DMS79 (cell line): Measurements from ENCODE around the gene MRGPRD.

Experiments
- DNase-seq: peaks from one replicate; lab custom pipeline; 2025; lab: John Stamatoyannopoulos, UW

MRGPRD gene

DNA sequence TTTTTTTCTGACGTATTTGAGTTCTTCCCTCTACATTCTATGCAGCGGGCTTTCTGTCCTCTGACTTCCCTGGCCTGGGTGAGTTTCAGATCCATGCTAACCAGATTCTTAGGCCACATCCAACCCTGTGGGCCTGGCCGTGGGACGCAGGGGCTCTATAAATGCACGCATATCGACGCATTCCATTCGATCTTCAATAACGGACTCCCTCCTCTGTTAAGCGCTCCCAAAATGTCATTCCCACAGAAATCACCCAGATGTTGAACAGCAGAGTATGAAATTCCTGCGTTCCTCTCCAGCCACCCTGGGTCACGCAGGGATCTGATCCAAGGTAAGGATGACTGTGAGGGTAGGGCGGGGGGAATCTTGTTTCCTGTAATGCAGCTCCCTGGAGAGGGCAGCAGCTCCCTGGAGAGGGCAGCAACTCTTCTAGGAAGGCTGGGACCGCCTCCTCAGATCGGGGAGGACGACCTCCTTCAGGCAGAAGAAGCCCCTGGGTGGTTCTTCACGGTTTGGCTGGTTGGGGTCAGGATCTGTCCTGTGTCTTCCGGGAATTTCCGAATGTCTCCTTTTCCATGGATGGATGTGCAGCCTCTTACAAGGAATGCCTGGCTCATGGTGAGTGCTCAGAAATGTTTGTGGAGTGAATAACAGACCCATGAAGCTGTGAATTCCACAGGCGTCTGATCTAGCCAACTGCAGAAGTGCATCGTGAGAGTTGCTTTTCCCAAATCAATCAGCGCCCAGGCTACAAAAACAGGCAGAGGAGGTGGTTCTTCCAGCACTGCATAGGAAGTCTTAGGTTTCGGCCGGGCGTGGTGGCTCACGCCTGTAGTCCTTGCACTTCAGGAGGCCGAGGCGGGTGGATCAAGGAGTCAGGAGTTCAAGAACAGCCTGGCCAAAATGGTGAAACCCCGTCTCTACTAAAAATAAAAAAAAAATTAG lies 12.2 kb downstream of the MRGPRD start:
- no peak for DNase-seq

DNA sequence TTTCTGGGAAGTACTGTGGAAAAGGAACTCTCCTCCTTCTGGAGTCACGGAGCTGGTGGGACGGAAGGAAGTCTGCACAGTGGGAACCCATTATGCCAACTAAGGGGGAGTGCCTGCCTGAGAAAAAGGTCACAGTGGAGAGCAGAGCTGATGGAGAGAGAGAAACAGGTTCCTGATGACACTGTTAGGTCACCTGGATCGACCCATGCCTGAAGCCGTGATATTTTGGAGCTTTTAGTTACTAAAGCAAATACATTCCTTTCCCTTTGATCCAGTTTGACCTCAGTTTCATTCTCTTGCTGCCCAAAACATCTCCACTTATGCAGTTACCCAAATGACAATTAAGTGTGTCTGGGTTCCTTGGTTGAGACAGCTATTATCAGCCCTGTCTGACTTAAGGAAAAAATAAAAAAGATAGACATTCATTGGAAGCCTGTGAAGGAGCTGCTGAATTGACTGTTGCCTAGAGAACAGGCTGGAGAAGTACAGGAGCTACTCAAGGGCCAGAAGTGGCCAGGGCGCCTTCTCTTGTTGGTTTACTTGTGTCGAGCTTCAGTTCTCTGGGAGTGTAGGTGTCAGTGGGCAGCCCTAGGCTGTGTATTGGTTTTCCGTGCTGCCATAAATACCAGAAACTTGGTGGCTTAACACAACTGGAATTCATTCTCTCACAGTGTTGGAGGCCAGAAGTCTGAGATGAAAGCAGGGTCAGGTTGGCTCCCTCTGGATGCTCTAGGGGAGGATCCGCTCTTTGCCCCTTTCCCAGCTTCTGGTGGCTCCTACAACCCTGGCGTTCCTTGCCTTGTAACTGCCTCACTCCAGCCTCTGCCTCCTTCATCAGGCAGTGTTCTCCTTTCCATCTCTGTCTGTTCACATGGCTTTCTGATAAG lies 13.6 kb downstream of the MRGPRD start:
- DNase-seq: no peak

DNA sequence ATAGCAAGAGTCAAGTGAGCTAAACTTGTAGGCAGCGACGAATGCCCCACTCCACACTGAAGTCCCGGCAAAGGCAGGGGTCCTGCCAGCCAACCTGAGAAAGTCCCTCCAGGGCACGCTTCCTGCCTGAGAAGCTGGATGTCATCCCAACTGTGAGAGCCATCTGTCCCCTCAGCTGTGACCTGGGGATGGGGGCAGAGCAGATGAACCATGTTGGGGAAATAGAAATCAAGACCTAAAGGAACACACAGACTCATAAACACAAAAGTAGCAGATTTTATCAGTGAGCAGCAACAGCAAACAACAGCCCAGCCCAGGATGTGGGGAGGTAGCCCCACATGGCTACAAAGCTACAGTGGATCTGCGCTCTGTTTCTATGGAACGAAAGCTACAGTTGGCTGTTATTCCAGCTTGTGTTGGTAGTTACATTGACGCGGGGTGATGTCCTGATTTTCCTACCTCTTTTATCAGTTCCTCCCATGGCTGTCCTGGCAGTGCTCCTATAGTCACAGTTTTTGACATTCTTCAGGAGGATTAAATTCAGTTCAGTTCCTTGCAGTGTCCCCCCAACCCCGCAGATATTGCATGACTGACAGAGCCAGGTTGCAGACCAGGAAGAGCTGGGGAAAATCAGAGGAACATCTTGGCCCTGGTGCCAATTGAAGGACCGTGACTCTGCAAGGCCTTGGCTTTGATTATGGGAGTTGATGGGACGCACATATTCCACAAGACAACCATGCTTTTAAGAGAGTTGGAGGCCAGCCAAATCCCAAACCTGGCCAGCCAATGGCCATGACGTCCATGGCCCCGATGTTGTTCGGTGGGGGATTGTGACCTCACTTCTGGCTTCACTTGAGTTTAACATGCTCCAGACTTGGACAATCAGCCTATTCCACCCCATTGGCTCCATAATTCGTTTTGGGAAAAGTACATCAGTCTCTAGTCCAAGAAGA lies 14.6 kb downstream of the MRGPRD start:
- no peak for DNase-seq

DNA sequence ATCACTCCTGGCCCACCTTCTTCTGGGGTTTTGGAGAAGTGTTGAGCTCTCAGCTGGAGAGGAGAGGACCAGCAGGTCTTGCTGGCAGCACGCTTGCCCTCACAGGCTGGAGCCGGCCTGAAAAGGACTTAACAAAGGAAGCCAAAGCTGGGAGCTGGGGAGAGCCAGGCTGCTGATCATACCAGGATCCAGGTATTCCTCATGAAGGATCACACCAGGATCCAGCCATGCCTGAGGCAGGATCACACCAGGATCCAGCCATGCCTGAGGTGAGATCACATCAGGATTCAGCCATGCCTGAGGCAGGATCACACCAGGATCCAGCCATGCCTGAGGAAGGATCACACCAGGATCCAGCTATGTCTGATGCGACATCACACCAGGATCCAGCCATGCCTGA lies 17.0 kb downstream of the MRGPRD start:
- DNase-seq: no peak

DNA sequence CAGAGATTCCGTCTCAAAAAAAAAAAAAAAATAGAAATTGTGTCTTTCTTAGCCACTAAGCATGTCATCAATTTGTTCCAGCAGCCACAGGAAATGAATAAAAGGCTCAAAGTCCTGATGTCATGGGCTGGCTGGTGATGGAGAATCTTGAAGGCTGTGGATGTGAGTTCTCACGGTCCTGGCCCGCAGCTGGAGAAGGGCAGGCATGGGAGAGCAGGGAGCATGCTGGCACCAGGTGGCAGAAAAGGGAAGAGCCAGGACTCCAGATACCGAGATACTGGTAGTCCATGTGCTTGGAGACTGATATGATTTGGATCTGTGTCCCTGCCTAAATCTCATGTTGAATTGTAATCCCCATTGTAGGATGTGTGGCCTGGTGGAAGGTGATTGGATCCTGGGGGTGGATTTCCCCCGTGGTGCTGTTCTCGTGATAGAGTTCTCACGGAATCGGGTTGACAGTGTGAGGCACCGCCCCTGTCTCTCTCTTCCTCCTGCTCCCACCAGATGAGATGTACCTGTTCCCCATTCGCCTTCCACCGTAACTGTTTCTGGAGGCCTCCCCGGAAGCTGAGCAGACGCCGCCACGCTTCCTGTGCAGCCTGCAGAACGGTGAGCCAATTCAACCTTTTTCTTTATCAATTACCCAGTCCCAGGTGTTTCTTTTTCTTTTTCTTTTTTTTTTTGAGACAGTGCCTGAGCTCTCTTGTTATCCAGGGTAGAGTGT lies 18.1 kb downstream of the MRGPRD start:
- no peak for DNase-seq

DNA sequence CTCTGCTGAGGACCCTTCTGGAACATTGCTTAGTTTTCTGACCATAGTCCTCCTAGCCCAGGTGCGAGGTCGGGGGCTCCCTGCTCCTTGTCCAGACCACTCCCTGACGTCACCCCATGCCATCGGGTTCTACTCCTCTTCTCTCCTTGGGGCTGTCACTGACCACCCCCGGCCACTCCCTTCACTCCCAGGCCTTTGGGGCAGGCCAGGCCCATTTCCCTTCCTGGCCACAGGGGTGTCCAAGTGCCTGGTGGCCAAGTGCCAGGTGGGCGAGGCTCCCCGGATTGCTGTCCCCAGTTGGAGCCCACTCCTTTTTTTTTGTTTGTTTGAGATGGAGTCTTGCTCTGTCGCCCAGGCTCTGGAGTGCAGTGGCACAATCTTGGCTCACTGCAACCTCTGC lies 19.5 kb downstream of the MRGPRD start:
- DNase-seq: no peak

DNA sequence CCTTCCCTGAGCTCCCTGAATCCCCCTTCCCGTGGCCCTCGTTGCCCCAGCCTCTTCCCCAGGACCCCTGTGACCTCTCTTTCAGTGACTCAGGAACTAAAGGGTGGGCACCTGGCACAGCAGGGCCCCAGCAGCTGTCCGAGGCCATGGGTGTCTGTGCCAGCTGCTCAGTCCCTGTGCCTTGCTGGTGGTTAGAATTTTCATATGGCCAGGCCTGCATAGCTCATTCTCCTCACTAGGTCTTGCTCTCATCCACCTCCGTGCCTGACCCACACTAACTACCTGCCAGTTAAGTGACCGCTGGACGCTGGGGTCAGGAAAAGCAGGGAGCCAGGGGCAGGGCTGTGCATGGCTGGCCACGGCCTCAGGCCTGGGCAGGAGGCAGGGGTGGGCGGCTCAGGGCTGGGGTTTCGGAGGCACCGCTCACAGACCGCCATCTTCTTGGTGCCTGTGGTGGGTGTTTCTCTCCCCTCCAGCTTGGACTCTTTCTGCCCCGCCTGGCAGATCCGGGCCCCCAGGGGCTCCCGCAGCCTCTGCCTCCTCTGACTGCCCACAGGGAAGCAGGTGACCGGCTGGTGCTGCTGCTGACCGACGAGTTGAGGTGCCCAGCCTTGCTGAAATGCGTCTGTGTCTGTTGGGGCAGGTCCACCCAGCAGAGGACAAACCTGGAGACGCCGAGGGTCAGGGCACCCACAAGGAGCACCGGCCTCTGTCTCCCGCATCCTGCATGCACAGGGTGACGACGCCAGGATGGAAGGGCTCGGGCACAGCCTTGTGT lies 20.3 kb downstream of the MRGPRD start:
- no peak for DNase-seq

DNA sequence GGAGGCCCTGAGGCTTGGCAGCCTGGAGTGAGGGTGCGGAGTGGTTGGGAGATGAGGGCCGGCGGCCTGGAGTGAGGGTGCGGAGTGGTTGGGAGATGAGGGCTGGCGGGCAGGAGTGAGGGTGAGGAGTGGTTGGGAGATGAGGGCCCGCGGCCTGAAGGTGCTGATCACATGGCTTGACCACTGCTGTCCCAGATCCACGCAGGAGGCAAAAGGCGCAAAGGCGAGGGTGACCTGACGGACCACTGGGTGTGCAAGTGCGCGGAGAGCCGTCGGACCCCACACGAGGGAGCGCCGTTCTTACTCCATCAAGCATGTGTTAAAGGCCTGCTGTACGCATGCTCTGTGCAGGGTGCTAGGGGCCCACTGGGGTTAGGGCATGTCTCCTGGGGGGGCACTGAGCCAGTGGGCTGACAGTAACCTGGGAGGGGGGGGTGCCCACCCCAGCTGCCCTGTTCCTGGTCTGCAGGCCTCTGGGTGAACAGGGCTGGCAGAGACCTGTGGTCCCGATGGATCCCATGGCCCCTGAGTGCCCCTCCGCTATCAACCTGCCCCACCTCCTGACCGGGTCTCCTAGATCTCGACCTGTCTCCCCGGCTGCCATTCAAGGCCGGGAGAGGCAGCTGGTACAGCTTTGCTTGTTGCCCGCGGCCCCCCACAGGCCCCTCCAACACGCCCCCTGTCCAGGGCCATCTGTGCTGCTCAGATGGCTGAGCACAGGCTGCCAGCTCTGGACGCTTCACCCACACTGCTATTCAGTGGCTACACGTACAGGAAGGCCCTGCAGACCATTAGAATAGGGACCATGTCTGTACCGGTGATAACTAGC lies 21.1 kb downstream of the MRGPRD start:
- DNase-seq: no peak

DNA sequence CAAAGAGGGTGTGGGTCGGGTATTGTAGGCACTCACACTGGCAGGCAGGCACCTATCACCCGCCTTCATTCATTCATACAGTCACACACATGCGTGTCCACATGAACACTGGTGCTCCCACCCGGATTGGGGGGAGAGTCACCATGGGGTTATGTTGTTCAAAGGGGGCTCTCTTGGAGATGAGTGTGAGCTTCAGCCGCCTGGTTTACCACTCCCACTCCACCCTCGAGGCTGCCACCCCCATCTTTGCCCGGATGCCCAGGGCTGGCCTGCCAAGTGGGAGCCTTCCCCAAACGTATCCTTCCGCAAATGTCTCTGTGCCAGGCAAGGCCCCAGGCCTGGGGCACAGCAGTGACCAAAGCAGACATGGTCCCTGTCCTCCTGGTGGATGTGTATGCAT lies 22.6 kb downstream of the MRGPRD start:
- DNase-seq: no peak

DNA sequence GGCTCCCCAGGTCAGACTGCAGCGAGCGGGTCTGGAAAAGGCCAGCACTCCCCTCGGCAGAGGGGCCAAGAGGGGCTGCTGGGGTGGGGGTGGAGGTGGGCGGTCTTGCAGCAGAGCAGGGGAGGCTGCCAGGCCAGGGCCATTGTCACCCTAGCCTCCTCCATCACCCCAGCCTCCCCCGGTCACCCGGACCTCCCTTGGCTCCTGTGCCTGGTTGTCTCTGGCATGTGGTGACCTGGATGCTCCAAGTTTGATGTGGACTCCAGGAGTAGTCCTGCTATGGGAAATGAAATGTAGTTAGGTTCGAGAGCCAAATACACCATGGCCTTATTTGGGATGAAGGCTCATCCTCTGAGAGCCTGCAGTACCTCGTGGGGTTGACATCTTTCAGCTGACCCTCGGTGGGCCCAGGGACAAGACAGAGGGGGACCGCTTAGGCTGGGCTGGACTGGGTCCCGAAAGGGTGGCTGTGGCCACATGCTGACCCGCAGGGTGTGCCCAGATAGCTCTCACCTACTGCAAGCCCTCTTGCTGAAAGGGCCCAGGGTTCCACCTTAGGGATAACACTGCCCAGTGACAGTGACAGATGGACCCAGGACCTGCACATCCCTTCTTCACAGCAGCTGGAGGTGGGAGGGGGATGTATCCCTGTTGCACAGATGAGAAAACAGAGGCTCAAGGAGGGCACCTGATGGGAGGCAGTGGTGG lies 24.1 kb downstream of the MRGPRD start:
- DNase-seq: no peak

DNA sequence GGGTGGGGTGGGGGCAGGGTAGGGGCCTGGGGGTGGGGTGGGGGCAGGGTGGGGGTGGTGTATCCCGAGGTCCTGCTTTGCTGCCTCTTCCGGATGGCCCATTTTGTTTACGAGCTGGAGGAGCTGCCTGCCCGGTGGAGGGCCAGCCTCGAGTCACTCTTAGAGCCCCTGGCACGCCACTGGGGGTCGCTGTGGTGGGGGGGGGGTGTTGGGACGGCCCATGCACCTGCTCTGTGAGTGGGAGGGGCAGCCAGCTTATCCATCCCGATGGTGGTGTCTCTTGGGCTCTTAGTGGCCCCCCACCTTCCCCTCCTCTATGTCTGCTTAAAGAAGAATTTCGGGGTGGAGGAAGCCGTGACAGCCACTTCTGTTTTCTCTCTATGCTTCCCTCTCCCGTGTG lies 24.6 kb downstream of the MRGPRD start:
- no peak for DNase-seq

DNA sequence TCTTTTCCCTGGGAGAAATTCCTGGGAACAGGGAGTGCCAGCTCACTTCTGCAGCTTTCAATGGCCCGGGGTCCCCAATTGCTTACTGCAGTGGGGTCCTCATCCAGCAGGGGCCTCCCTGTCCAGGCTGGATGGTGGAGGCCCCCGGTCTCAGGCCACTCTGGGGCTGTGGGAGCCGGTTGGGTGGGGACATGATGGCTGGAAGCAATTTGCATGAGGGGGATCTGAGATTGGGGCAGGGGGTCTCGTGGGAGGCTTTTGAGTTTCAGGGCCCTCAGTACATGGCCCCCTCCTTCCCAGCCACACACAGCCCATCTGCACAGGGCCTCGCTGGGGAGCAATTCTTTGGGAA lies 25.2 kb downstream of the MRGPRD start:
- no peak for DNase-seq

DNA sequence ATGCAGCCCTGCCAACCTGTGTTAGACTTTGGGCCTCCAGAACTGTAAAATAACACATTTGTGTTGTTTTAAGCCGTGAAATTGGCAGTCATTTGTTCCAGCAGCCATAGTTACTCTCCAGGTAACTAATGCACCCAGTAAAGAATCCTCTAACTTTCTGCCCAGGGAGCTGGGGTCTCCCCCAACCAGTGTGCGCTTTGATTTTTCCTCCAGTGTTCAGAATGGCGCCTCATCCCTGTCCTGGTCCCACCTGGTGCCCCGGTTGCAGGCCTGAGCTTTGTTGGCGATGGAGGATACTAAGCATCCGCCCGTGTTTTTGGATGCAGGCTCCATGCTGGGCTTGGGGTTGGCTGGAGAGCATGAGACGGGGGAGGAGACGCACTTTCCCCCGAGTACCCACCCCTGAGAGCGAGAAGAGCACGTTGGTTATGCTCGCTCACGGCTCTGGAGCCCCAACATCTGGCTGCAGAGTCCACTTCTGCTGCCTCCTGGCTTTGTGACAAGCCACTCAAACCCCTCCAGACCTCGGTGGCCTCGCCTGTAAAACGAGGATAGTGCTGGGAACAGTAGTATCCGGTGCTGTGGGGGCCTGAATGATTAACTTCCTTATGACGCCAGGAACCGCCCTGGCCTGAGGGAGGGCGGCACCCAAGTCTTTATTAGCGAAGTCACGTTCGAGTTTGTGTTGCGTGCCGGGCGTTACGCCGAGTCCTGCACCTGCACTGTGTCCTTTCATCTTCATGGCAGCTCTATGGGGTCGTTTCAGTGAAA lies 25.8 kb downstream of the MRGPRD start:
- DNase-seq: no peak

DNA sequence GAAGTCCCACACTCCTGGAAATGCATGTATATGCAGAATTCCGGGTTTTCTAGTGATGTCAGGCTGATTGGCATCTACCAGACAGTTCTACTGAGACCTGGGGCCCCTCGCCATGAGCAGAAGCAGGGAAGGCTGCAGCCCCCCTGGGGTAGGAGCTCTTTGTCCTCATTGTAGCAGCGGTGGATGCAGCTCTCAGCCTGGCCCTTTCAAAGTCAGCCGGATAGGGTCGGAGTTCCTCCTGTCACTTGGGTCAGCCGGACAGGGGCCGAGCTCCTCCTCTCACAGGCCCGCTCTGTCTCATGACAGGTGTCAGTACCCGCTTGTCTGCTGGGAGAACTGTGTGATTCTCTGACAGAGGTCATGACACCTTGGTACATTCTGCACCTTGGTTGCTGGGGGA lies 30.0 kb downstream of the MRGPRD start:
- DNase-seq: no peak

DNA sequence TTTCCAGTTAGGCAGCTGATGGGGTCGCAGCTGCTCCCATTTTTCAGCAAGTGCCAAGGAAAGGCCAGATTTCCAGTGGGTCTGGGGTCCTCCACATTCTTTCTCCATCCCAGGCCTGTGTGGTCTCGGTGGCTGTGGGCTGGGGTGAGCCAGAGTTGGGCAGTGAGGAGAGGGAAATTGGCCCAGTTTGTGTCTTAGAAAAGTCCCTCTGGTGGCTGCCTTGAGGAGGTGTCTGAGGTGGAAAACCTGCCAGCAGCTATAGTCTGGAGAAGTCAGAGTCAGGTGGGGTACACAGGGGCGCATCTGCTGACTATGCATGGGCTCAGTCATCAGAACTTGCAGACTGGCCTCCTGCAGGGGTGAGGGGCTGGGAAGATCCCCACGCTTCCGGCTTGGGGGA lies 30.5 kb downstream of the MRGPRD start:
- DNase-seq: no peak

DNA sequence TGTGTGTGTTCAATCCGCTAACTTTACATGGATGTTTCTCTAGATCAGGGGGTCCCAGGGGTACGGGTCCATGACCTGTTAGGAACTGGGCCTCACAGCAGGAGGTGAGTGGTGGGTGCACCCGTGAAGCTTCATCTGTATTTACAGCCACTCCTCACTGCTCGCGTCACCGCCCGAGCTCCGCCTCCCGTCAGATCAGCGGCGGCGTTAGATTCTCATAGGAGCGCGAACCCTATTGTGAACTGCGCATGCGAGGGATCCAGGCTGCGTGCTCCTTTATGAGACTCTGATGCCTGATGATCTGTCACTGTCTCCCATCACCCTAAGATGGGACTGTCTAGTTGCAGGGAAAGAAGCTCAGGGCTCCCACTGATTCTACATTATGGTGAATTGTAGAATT lies 31.9 kb downstream of the MRGPRD start:
- no peak for DNase-seq

DNA sequence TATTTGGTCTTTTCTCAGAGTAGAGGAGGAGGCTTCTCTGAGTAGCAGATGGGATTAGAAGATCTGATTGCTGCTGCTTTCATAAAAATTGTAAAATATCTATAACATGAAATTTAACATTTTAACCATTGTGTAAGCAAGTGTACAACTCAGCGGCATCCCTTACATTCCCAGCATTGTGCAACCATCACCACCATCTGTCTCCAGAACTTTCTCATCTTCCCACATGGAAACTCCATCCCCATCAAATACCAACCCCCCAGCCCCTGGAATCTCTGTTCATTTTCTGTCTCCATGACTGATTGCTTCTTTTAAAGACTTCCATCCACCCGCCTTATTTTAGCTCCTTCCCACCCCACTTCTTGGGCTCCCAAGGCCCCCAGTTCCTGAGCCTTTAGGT lies 32.3 kb downstream of the MRGPRD start:
- no peak for DNase-seq

DNA sequence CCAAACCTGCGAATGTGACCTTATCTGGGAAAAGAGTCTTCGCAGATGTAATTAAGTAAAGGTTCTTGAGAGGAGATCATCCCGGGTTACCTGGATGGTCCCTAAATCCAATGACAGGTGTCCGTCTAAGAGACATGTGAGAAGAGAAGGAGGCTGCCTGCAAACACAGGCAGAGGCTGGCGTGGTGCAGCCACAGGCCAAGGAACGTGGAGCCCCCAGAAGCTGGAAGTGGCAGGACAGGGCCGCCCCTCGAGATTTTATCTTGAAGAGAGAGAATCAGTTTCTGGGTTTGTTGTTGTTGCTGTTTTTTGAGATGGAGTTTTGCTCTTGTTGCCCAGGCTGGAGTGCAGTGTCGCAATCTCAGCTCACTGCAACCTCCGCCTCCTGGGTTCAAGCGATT lies 33.6 kb downstream of the MRGPRD start:
- DNase-seq: no peak
